Measurements from ENCODE around the gene PTPRN2. TPM values are rescaled to one million over a fixed set of nuclear protein-coding genes. Genes with fewer than 3 reads are reported as not detected.
A peak's percentile ranks its signal among the peaks of the same experiment; 100 is the strongest.

The PTPRN2 gene
- total and polyA plus RNA-seq, 4 donors, result 18.1 to 69.9 (median 50.4) TPM

- Histone ChIP-seq H3K27ac (ENCODE audit: low read depth, low read length) (no peak overlapping the region), H3K4me1 (ENCODE audit: control insufficient read depth, insufficient read depth, low read length) (peaks cover 27% of the 10 kb centered on the region), H3K36me3 (ENCODE audit: control insufficient read depth, insufficient read depth, low read length) (peaks cover 13% of the 10 kb centered on the region), H3K27me3 (ENCODE audit: control insufficient read depth, insufficient read depth, low read length) (peaks cover 2% of the 10 kb centered on the region), H3K9me3 (ENCODE audit: control insufficient read depth, insufficient read depth, low read length) (no peaks in the 10 kb centered on the region), H3K4me3 (ENCODE audit: low read depth, low read length) (no peak overlapping the region)
- WGBS (ENCODE audit: insufficient coverage), result 90% methylated on average over 10 of the region's 12 CpGs
- no peak for DNase-seq (ENCODE audit: low read depth in 4 of 6, low spot score in 6 of 6)
Measured at GRCh38 chr7:157788573-157788972, 799.0 kb downstream of the PTPRN2 start.

- Histone ChIP-seq H3K9me3 (ENCODE audit: control insufficient read depth, insufficient read depth, low read length) (no peaks in the 10 kb centered on the region), H3K36me3 (ENCODE audit: control insufficient read depth, insufficient read depth, low read length) (peaks cover 13% of the 10 kb centered on the region), H3K4me3 (ENCODE audit: low read depth, low read length) (no peak overlapping the region), H3K27ac (ENCODE audit: low read depth, low read length) (no peak overlapping the region), H3K4me1 (ENCODE audit: control insufficient read depth, insufficient read depth, low read length) (peaks cover 27% of the 10 kb centered on the region), H3K27me3 (ENCODE audit: control insufficient read depth, insufficient read depth, low read length) (peaks cover 2% of the 10 kb centered on the region)
- WGBS (ENCODE audit: insufficient coverage), result 96% methylated on average over 12 of the region's 13 CpGs
- DNase-seq (ENCODE audit: low read depth in 4 of 6, low spot score in 6 of 6), result no peak
Measured at GRCh38 chr7:157787275-157787701, 800.3 kb downstream of the PTPRN2 start.

GRCh38 chr7:157786375-157787274, 801.0 kb downstream of the PTPRN2 start:
- H3K27me3 ChIP-seq (ENCODE audit: control insufficient read depth, insufficient read depth, low read length), result peaks cover 2% of the 10 kb centered on the region
- DNase-seq (ENCODE audit: low read depth in 4 of 6, low spot score in 6 of 6), result no peak
- no peaks in the 10 kb centered on the region for H3K9me3 ChIP-seq (ENCODE audit: control insufficient read depth, insufficient read depth, low read length)
- H3K36me3 ChIP-seq (ENCODE audit: control insufficient read depth, insufficient read depth, low read length), result peaks cover 13% of the 10 kb centered on the region
- H3K4me3 ChIP-seq (ENCODE audit: low read depth, low read length), result no peak overlapping the region
- WGBS (ENCODE audit: insufficient coverage), result 91% methylated on average over 24 of the region's 47 CpGs
- peaks cover 33% of the 10 kb centered on the region for H3K4me1 ChIP-seq (ENCODE audit: control insufficient read depth, insufficient read depth, low read length)
- no peak overlapping the region for H3K27ac ChIP-seq (ENCODE audit: low read depth, low read length)

- peaks cover 36% of the 10 kb centered on the region for H3K4me1 ChIP-seq (ENCODE audit: control insufficient read depth, insufficient read depth, low read length)
- peaks cover 2% of the 10 kb centered on the region for H3K27me3 ChIP-seq (ENCODE audit: control insufficient read depth, insufficient read depth, low read length)
- DNase-seq (ENCODE audit: low read depth in 4 of 6, low spot score in 6 of 6), result no peak
- no peak overlapping the region for H3K27ac ChIP-seq (ENCODE audit: low read depth, low read length)
- H3K36me3 ChIP-seq (ENCODE audit: control insufficient read depth, insufficient read depth, low read length), result peaks cover 13% of the 10 kb centered on the region
- H3K9me3 ChIP-seq (ENCODE audit: control insufficient read depth, insufficient read depth, low read length), result no peaks in the 10 kb centered on the region
- 88% methylated on average over 32 of the region's 32 CpGs for WGBS (ENCODE audit: insufficient coverage)
- no peak overlapping the region for H3K4me3 ChIP-seq (ENCODE audit: low read depth, low read length)
Measured at GRCh38 chr7:157785486-157786186, 802.0 kb downstream of the PTPRN2 start.

DNA sequence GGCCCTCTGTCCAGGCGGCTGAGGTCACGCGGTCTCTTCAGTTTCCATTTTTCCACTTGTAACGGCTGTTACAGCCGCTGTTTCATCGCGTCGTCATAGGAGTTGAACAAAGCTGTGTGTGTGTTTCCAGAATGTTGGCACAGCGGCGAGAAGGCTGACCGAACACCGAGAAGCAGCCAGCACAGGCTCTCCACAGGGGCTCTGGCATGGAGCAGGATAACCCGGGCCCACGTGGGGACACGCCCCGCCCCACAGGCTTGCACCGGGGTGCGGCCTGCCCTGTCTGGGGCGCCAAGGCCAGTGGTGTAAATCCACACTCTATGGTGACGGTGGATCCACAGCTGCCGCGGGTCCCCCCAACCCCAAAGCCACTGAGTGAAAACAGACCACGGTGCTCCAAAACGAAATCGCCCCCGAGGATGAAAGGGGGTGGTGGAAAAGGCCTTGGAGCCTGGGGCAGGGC, 802.6 kb downstream of the PTPRN2 start:
- WGBS (ENCODE audit: insufficient coverage), result 54% methylated on average over 23 of the region's 26 CpGs
- H3K9me3 ChIP-seq (ENCODE audit: control insufficient read depth, insufficient read depth, low read length), result no peaks in the 10 kb centered on the region
- H3K27me3 ChIP-seq (ENCODE audit: control insufficient read depth, insufficient read depth, low read length), result peaks cover 2% of the 10 kb centered on the region
- peaks cover 13% of the 10 kb centered on the region for H3K36me3 ChIP-seq (ENCODE audit: control insufficient read depth, insufficient read depth, low read length)
- no peak overlapping the region for H3K27ac ChIP-seq (ENCODE audit: low read depth, low read length)
- no peak overlapping the region for H3K4me3 ChIP-seq (ENCODE audit: low read depth, low read length)
- DNase-seq (ENCODE audit: low read depth in 4 of 6, low spot score in 6 of 6), result peak in 2 of 6 donors; percentile 60 to 76
- H3K4me1 ChIP-seq (ENCODE audit: control insufficient read depth, insufficient read depth, low read length), result peaks cover 36% of the 10 kb centered on the region

DNA sequence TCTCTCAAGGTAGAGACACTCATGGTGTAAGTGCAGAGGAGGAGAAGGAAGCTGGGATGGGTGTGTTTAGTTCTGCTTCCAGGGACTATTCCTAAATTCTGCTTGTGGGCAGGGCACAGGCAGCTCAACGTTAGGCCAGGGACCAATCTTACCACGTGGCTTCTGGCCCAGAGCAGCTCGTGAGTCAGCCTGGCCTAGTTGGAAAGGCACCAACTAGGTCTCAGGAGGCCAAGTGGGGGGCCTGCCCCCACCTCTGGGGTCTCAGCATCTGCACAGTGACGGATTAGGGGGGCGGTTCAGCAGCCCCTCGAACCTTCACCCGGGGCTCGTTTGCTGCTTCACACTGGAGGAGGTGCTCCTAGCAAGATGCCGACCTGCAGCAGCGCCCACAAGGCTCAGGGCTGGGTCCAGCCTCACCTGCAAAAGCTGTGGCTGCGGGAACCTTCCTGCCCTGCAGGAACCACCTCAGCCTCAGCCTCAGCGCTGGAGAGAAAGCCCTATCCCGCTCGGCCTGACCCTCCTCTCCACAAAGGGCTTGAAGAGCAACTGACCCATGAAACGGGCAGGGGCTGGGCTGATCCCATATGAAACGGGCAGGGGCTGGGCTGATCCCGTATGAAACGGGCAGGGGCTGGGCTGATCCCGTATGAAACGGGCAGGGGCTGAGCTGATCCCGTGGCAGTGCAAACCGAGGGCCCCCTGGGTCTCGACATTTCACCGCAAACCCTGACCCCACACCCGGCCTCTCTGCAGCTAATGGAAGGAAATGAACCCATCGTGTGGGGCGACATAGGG, 803.4 kb downstream of the PTPRN2 start:
- Histone ChIP-seq H3K9me3 (ENCODE audit: control insufficient read depth, insufficient read depth, low read length) (no peaks in the 10 kb centered on the region), H3K4me3 (ENCODE audit: low read depth, low read length) (no peak overlapping the region), H3K27me3 (ENCODE audit: control insufficient read depth, insufficient read depth, low read length) (peaks cover 2% of the 10 kb centered on the region), H3K4me1 (ENCODE audit: control insufficient read depth, insufficient read depth, low read length) (peaks cover 39% of the 10 kb centered on the region), H3K27ac (ENCODE audit: low read depth, low read length) (no peak overlapping the region), H3K36me3 (ENCODE audit: control insufficient read depth, insufficient read depth, low read length) (peaks cover 17% of the 10 kb centered on the region)
- DNase-seq (ENCODE audit: low read depth in 4 of 6, low spot score in 6 of 6), result no peak
- 54% methylated on average over 26 of the region's 27 CpGs for WGBS (ENCODE audit: insufficient coverage)

DNA sequence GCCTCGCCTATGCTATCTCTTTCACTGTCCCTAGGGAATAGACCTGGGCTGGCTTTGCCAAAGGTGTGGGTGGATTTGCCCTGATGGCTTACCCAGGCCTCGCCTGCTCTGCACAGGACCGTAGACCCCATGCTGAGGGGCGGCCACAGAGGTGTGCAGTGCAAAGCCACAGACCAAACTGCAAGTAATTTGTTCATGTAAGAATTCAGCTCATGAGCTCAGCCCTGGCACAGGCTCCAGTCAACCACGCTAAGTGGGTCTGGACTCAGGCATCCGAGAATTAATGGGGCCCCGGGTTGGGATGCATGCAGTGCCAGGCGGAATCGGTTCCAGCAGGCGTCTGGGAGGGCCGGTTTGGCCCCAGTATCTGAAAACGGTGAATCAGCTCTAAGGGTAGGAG, 805.6 kb downstream of the PTPRN2 start:
- H3K27me3 ChIP-seq (ENCODE audit: control insufficient read depth, insufficient read depth, low read length), result peaks cover 9% of the 10 kb centered on the region
- WGBS (ENCODE audit: insufficient coverage), result 48% methylated on average over 12 of the region's 12 CpGs
- no peak overlapping the region for H3K4me3 ChIP-seq (ENCODE audit: low read depth, low read length)
- peaks cover 13% of the 10 kb centered on the region for H3K36me3 ChIP-seq (ENCODE audit: control insufficient read depth, insufficient read depth, low read length)
- H3K4me1 ChIP-seq (ENCODE audit: control insufficient read depth, insufficient read depth, low read length), result peaks cover 39% of the 10 kb centered on the region
- H3K27ac ChIP-seq (ENCODE audit: low read depth, low read length), result no peak overlapping the region
- no peaks in the 10 kb centered on the region for H3K9me3 ChIP-seq (ENCODE audit: control insufficient read depth, insufficient read depth, low read length)
- DNase-seq (ENCODE audit: low read depth in 4 of 6, low spot score in 6 of 6), result peak in 2 of 6 donors; percentile 40 to 66

GRCh38 chr7:157780721-157781120, 806.9 kb downstream of the PTPRN2 start:
- WGBS (ENCODE audit: insufficient coverage), result 92% methylated on average over 12 of the region's 15 CpGs

DNA sequence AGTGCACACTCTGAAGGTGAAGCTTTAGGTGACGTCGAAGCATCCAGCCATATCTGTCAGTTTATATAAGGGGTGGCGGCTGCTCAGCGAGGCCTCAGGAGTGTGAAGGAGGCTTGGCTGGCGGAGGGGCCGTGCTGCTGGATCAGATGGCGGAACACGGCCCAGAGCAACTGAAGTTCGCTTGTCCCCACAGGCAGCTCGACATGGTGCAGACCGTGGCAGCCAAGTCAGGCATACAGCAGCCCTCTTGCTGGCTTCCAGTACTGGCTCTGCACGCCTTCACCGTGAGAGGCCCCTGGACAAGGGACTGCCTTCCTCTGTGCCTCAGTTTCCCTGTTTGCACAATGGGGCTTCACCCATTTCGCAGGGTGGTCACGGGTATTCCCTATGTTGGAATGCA, 807.3 kb downstream of the PTPRN2 start:
- Histone ChIP-seq H3K27me3 (ENCODE audit: control insufficient read depth, insufficient read depth, low read length) (peaks cover 10% of the 10 kb centered on the region), H3K4me1 (ENCODE audit: control insufficient read depth, insufficient read depth, low read length) (peaks cover 36% of the 10 kb centered on the region), H3K4me3 (ENCODE audit: low read depth, low read length) (no peak overlapping the region), H3K36me3 (ENCODE audit: control insufficient read depth, insufficient read depth, low read length) (peaks cover 13% of the 10 kb centered on the region), H3K9me3 (ENCODE audit: control insufficient read depth, insufficient read depth, low read length) (no peaks in the 10 kb centered on the region), H3K27ac (ENCODE audit: low read depth, low read length) (no peak overlapping the region)
- 91% methylated on average over 15 of the region's 15 CpGs for WGBS (ENCODE audit: insufficient coverage)
- no peak for DNase-seq (ENCODE audit: low read depth in 4 of 6, low spot score in 6 of 6)

More at GRCh38 chr7:157780721-157781120, 806.9 kb downstream of the PTPRN2 start:
- no peak for DNase-seq (ENCODE audit: low read depth in 4 of 6, low spot score in 6 of 6)
- Histone ChIP-seq H3K4me3 (ENCODE audit: low read depth, low read length) (no peak overlapping the region), H3K9me3 (ENCODE audit: control insufficient read depth, insufficient read depth, low read length) (no peaks in the 10 kb centered on the region), H3K36me3 (ENCODE audit: control insufficient read depth, insufficient read depth, low read length) (peaks cover 13% of the 10 kb centered on the region), H3K27me3 (ENCODE audit: control insufficient read depth, insufficient read depth, low read length) (peaks cover 9% of the 10 kb centered on the region), H3K4me1 (ENCODE audit: control insufficient read depth, insufficient read depth, low read length) (peaks cover 39% of the 10 kb centered on the region), H3K27ac (ENCODE audit: low read depth, low read length) (no peak overlapping the region)
